Prostate gland (tissue), 2 donors: ENCODE measurements around the gene VWA1. TPM values are rescaled to one million over a fixed set of nuclear protein-coding genes. Genes with fewer than 3 reads are reported as not detected.

Source experiments
- DNase-seq: peaks from one replicate; pipeline ENCODE4 v3.0.0-alpha.2; 2019; ENCODE audit warnings: low spot score
- H3K27ac ChIP-seq, 2 donors: fragments of 200-600 bp; sonication (generic); 2 replicates each; pipeline ENCODE4 v1.5.1; 2017 to 2019
- H3K27me3 ChIP-seq: fragments of 200-600 bp; sonication (generic); replicated peaks from 2 replicates; pipeline ENCODE4 v1.5.1; 2019; ENCODE audit not compliant: insufficient read depth
- H3K36me3 ChIP-seq, 2 donors: fragments of 200-600 bp; sonication (generic); 1 replicate in 1 of 2; 2 replicates in 1 of 2; pipeline versions ENCODE4 v1.5.1 to v1.8.1; 2017 to 2019
- H3K4me1 ChIP-seq: fragments of 200-600 bp; sonication (generic); replicated peaks from 2 replicates; pipeline ENCODE4 v1.5.1; 2019
- H3K4me3 ChIP-seq, 2 donors: fragments of 200-600 bp; sonication (generic); 2 replicates each; pipeline ENCODE4 v1.5.1; 2017 to 2019
- H3K9me3 ChIP-seq: fragments of 200-600 bp; sonication (generic); 2 replicates; pipeline ENCODE4 v1.5.1; 2017
- POLR2A ChIP-seq: fragments of 450-650 bp; IDR thresholded peaks from one replicate; pipeline ENCODE4 v1.6.1; 2016; ENCODE audit warnings: antibody characterized with exemption, mild to moderate bottlenecking
- POLR2AphosphoS5 ChIP-seq: sonication (generic); formaldehyde crosslinking; IDR thresholded peaks from one replicate; pipeline ENCODE4 v1.6.1; 2017; ENCODE audit warnings: antibody characterized with exemption
- WGBS: methylation state at CpG from one replicate; pipeline ENCODE4 v1.1.5; 2018; 5-methylcytosine and 5-hydroxymethylcytosine counted together
- intact Hi-C: fragments of 100-400 bp; cut with DNase I; formaldehyde crosslinking; loops from one replicate; pipeline ENCODE4 v1.14.2; 2022
- total RNA-seq, 2 donors: library from RNA; depleted of rRNA; stranded (reverse); fragments of >200 nt; gene quantifications; one replicate each; pipeline ENCODE4 v1.1.0, GENCODE V29; 2016
- TF ChIP-seq, protein P1 (sequence below), 4 experiments: fragments of 200-600 bp in 2 of 4; fragments of 450-650 bp in 2 of 4; sonication (generic) in 2 of 4; IDR thresholded peaks; 1 replicate in 3 of 4; 2 replicates in 1 of 4; pipeline ENCODE4 v1.5.1; 2016 to 2019; ENCODE audit warnings: antibody characterized with exemption in 4 of 4, mild to moderate bottlenecking in 2 of 4, moderate library complexity in 2 of 4

Gene VWA1
- total RNA-seq, 2 donors from 2014 or later, result 191 to 227 TPM

GRCh38 chr1:1390675-1391074, 44.8 kb upstream of the VWA1 start:
- intact Hi-C loops, result no loop called here
- Histone ChIP-seq H3K9me3 (no peaks in the 10 kb centered on the region), H3K27me3 (no peaks in the 10 kb centered on the region), H3K4me3 (no peak overlapping the region), H3K27ac (no peak overlapping the region), H3K36me3 (peaks cover 37 to 57% of the 10 kb centered on the region in 2 donors), H3K4me1 (no peaks in the 10 kb centered on the region)
- DNase-seq, result no peak
- TF ChIP-seq POLR2AphosphoS5 (no peak), POLR2A (no peak)
- TF ChIP-seq, protein P1, sequence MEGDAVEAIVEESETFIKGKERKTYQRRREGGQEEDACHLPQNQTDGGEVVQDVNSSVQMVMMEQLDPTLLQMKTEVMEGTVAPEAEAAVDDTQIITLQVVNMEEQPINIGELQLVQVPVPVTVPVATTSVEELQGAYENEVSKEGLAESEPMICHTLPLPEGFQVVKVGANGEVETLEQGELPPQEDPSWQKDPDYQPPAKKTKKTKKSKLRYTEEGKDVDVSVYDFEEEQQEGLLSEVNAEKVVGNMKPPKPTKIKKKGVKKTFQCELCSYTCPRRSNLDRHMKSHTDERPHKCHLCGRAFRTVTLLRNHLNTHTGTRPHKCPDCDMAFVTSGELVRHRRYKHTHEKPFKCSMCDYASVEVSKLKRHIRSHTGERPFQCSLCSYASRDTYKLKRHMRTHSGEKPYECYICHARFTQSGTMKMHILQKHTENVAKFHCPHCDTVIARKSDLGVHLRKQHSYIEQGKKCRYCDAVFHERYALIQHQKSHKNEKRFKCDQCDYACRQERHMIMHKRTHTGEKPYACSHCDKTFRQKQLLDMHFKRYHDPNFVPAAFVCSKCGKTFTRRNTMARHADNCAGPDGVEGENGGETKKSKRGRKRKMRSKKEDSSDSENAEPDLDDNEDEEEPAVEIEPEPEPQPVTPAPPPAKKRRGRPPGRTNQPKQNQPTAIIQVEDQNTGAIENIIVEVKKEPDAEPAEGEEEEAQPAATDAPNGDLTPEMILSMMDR (IDR thresholded peaks at IDR 0.05), result no peak
- 91% methylated on average over 12 of the region's 12 CpGs for WGBS

GRCh38 chr1:1391225-1391624, 44.3 kb upstream of the VWA1 start:
- DNase-seq, result no peak
- Histone ChIP-seq H3K36me3 (peaks cover 32 to 52% of the 10 kb centered on the region in 2 donors), H3K27ac (no peak overlapping the region), H3K27me3 (no peaks in the 10 kb centered on the region), H3K4me1 (no peaks in the 10 kb centered on the region), H3K4me3 (no peak overlapping the region), H3K9me3 (no peaks in the 10 kb centered on the region)
- intact Hi-C loops, result no loop called here
- WGBS, result 83% methylated on average over 12 of the region's 12 CpGs
- no peak for TF ChIP-seq POLR2AphosphoS5
- TF ChIP-seq POLR2A, result no peak
- TF ChIP-seq, protein P1 (IDR thresholded peaks at IDR 0.05), result no peak

DNA sequence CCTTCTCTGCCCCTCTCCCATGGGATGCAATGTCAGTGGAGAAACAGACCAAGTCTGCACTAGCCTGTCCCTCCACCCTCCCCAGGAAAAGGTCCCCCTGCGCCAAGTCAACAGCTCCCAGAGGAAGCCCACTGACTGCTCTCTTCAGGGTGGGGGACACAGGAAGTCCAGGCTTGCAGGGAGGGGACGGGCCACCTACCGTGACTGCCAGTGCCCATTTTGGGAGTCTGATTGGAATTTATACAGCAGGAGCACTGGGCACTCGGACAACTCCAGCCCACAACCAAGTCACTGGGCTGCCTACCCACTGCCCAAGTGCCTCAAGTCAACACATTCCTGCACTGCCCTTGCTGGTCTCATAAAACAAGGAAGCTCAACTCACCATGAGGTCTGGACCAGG, 42.5 kb upstream of the VWA1 start:
- TF ChIP-seq POLR2AphosphoS5 (no peak), POLR2A (no peak)
- TF ChIP-seq, protein P1 (IDR thresholded peaks at IDR 0.05), result no peak
- WGBS, result 94% methylated on average over 4 of the region's 4 CpGs
- Histone ChIP-seq H3K9me3 (no peaks in the 10 kb centered on the region), H3K36me3 (peaks cover 21 to 44% of the 10 kb centered on the region in 2 donors), H3K27ac (no peak overlapping the region), H3K4me1 (peaks cover 5% of the 10 kb centered on the region), H3K4me3 (no peak overlapping the region), H3K27me3 (no peaks in the 10 kb centered on the region)
- intact Hi-C loops, result no loop called here
- DNase-seq, result no peak

DNA sequence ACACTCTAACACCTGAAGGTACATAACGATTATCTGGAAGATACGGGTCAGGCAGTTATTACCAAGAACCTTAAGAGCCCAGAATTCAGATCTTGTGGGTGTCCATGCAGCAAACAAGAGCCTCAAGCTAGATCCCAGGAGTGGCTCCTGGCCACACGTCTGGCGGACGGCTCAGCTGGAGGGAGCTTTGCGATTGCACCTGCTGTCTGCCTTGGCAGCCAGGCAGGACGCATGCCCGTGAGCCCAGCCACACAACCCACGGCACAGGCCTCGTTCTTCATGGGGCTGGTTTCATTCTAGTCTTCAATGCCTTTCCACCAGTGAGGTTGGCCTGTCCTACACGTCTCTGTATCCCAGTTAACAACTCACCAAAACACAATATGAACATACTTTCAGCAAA, 42.1 kb upstream of the VWA1 start:
- Histone ChIP-seq H3K27me3 (no peaks in the 10 kb centered on the region), H3K27ac (no peak overlapping the region), H3K4me3 (no peak overlapping the region), H3K4me1 (peaks cover 8% of the 10 kb centered on the region), H3K36me3 (peaks cover 21 to 44% of the 10 kb centered on the region in 2 donors), H3K9me3 (no peaks in the 10 kb centered on the region)
- no peak for DNase-seq
- intact Hi-C loops, result no loop called here
- 92% methylated on average over 10 of the region's 11 CpGs for WGBS
- TF ChIP-seq POLR2AphosphoS5 (no peak), POLR2A (no peak)
- TF ChIP-seq, protein P1 (IDR thresholded peaks at IDR 0.05), result no peak

DNA sequence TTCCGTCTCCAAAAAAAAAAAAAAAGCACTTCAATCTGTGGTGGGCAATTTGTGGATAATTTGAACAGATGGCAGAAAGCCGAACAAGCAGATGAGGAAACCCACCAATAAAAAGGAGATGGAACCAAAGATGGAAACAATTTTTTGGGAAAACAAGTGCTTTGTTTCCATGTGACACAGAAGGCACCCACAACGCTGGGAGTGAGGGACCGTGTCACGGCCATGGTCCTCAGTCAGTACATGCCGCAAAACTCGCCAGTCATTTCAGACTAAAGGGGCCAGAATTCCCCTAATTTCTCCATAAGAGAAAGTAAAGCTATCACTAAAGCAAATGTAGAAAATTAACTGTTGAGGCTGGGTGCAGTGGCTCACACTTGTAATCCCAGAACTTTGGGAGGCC, 41.4 kb upstream of the VWA1 start:
- H3K36me3 ChIP-seq, result peaks cover 21 to 41% of the 10 kb centered on the region in 2 donors

More for the DNA sequence above, 41.4 kb upstream of the VWA1 start:
- TF ChIP-seq POLR2AphosphoS5 (no peak), POLR2A (no peak)
- TF ChIP-seq, protein P1 (IDR thresholded peaks at IDR 0.05), result no peak
- no peak overlapping the region for H3K27ac ChIP-seq
- no peaks in the 10 kb centered on the region for H3K9me3 ChIP-seq
- no peak for DNase-seq
- no peaks in the 10 kb centered on the region for H3K27me3 ChIP-seq
- H3K4me3 ChIP-seq, result no peak overlapping the region
- H3K4me1 ChIP-seq, result peaks cover 8% of the 10 kb centered on the region
- WGBS, result 94% methylated on average over 7 of the region's 7 CpGs
- intact Hi-C loops, result no loop called here
